COLO829 (cell line): ENCODE measurements around the gene RNGTT.
"Not testable (repeated sequence)": the region's sequence is repeated elsewhere in the genome, so short reads cannot be mapped to it uniquely, and the experiment has no call there.

Experiments
- DNase-seq: peaks from one replicate; pipeline ENCODE4 v3.0.0; 2012; ENCODE audit warnings: low spot score

RNGTT gene

DNA sequence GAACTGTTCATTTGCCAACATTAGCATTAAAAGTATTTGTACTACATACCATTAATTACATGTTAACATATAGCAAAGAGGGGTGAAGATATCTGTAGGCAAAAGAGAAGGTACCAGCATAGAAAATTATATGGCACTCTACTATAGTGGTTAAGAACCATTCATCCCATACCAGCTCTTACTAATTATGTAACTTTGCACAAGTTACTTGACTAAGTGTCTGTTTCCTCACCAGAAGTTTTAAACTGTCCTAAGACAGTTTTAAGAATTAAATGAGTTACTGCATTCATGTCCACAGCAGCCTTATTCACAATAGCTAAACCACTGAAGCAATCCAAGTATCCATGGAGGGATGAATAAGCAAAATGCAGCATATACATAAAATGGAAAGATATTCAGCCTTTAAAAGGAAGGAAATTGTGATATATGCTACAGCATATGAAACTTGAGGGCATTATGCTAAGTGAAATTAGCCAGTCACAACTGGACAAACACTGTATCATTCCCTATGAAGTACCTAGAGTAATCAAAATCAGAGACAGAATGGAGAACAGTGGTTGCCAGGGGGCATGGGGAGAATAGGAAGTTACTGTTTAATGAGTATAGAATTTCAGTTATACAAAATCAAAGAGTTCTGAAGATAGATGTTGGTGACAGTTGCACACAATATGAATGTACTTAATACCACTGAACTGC, 98.9 kb downstream of the RNGTT start:
- DNase-seq: no peak

DNA sequence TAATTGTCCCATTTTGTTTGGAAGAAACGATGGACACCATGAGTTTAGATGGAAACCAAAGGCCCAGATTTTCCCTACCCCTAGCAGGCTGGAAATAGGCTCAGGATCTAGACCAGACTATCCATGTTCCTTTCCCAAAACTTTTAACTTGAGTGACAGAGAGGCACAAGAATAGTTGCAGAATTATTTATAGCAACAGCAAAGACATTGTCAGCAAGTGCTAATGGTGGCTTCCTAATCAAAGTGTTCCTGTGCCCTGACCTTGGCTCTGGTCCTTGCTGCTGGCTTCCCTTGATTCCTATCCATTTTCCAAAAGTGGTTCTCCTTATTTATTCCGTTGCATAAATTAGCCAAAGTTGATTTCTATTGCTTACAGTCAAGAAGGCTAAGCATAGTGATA, 103.1 kb downstream of the RNGTT start:
- DNase-seq: no peak

DNA sequence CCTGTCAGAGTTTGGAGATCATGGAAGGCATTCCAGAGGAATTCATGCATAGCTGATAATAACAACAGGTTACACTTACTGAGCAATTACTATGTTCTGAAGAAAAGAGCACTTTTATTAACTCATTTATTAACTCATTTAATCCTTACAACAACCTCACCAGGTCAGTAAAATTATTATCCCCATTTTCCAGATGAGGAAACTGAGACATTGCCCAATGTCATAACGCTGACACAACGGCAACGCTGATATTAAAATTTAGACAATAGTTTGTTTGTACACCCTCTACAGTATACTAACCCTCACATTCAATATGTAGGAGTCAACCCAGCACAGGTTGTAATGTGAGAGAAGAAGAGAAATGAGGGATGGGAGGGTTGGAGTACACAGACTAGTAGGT, 105.0 kb downstream of the RNGTT start:
- no peak for DNase-seq

DNA sequence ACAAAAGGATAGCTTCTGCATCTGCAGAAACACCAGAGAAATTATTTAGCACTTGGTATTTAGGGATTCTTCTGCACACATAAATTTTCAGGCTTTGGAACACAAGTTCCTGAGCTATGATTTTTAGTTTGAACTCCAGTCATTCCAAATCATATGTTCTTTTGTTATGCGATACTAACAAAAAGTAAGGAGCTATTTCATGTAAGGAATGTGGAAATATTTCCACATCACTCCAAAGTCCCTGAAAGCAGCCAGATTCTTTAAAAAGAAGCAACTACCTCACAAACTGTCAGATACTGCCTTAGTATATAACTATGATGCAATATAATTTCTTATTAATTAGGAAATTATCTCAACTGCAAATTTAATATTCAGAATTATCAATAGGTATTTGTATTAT, 106.9 kb downstream of the RNGTT start:
- no peak for DNase-seq

DNA sequence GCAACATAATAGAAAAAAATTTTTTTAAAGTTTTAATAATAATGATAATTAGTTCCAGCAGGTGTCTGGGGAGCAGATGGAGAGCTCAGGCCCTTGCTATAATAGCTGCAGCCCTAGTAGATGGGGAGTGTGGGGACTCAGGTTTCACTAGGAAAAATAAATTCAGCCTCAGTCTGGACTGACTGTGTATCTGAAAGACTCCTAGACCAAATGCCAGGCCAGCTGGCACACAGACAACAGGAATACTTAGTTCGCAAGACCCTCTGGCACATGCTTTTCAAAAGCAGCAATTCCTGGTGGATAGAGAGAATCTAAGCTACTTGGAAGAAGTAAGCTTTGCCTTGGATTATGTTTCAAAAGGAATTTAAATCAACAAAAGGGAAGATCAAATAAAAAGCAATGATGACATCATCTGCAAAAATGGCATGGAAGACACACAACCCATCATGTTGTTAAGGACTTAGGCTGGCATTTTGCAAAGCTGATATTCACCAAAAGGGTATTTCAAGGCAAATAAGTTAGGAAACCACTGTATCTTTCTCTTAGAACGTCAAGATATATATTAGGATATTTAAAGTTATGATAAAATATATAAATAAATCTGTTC, 107.8 kb downstream of the RNGTT start:
- DNase-seq: no peak

DNA sequence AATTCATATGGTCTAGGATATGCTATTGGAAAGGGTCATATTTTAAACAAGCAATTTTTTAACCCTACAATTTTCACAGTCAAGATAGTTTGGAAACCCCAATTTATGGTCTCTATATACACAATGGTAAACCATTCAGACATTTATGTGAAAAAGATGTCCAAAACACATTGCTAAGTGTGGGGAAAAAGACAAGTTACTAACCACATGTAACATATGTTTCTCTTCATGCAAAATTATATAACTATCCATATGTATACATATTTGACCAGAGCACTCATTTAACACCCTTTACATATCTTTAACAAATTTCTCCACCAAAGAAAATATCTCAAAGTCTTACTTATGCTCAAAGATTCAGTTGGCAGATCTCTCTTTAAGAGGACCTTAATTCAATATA, 110.6 kb downstream of the RNGTT start:
- DNase-seq: no peak

DNA sequence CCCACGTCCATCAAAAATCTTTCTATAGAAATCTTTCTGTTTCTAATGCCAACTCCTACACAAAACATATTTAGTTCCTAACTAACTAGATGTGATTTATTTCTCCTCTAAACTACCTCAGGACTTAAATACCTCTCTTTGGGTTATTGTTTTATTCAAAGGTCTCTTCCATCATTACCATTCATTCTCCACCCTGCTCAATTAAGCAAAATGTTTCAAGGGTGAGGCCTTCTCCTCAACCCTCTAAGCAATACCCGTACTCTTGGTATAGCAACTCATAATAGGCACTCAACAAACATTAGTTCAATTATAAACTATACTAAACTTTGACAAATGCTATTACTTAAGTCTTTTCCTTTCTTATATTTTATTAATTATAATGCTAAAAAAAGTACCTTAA, 111.4 kb downstream of the RNGTT start:
- no peak for DNase-seq

DNA sequence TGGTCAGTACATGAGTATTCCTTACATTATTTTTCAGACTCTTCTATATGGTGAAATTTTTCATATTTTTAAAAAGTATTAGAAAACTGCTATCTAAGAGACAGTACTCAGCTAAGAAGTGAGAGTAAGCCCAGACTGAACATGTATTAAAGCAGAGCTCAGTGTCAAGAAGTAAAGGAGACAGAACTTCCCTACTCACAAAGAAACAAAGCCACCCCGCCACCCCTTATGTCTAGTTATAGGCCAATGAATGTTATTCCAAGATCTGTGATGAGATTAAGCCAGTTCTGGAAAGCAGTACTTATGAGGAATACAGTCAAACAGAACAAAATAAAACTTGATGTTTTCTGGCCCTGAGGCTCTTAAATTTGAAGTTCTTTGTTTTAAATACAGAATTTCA, 114.5 kb downstream of the RNGTT start:
- no peak for DNase-seq

DNA sequence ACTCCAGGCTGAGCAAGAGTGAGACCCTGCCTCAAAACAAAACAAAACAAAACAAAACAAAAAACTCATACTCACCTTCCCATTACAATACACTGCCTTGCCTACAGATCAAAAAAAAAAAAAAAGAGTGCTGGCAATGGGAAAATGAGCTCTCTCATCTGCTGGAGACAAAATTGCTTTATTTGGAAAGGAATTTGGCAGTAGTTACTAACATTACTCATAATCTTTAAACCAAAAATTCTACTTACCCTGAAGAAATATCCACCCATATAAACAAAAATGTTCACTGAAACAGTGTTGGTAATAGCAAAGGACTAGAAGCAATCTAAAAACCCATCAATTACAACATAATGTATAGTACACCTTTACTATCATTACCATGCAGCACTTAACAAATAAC, 120.4 kb downstream of the RNGTT start:
- no peak for DNase-seq

DNA sequence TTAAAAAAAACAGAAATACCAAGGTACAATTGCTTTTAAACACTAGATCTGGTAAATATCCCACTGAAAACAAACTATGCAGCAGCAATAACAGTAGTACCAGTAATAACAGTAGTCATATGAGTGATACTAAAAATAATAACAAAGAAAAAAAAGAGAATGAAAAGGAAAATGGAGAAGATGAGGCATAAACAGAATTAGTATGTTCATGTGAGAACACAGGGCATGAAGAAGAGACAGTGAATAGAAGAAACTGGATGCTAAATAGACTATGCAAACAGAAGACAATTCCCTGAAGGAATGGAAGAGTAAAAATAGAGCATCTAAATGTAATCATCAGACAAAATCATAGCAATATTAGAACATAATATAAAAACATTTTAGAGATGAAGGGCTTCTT, 121.1 kb downstream of the RNGTT start:
- DNase-seq: no peak

DNA sequence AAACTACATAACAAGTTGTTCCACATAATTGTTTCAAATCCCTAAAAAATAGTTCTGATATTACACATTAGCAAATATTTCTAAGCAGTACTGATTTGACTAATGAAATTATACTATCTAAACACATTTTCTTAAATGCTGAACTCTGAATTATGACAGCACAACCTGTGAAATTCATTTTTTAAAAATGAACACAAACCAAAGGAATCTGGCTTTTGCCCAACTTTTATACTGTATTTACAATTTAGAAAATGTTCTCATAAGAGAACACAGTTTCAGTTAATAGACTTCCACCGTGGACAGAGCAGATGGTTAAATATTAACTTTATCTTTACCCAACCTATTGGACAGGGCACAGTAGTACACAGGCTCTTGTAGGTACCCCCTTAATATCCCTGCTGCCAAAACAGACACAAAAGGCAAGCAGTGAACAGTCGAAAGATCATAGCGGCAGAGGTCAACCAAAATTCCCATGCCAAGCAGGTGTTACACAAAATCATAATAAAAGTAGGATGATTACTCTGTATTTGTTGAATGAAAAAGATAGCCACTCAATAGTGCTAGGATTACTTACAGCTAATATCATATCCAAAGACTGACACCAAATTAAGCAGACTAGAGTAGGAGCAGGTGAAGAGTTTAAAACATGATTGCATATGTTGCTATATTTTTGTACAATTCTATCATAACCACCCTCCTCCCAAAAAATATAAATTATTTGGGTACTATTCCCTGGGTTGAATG, 122.5 kb downstream of the RNGTT start:
- no peak for DNase-seq

DNA sequence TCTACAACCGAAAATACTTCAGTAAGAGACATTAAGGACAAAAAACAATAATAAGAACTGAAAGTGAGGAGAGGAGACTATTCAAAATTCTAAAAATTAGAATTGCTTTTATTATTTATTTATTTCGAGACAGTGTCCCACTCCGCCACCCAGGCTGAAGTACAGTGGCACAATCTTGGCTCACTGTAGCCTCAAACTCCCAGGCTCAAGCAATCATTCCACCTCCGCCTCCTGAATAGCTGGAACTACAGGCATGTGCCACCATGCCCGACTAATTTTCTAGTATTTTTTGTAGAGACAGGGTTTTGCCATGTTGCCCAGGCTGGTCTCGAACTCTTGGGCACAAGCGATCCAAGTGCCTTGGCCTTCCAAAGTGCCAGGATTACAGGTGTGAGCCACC, 123.1 kb downstream of the RNGTT start:
- no peak for DNase-seq

DNA sequence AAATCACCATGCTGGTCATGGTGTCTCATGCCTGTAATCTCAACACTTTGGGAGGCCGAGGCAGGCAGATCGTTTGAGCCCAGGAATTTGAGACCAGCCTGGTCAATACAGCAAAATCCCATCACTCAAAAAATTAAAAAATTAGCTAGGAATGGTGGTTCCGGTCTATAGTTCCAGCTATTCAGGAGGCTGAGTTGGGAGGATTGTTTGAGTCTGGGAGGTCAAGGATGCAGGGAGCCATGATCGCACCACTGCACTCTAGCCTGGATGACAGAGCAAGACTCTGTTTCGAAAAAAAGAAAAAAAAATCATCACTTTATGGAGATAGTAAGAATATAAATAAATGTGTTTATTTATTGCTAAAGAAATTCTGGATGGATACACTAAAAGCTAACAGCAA, 124.1 kb downstream of the RNGTT start:
- DNase-seq: no peak

DNA sequence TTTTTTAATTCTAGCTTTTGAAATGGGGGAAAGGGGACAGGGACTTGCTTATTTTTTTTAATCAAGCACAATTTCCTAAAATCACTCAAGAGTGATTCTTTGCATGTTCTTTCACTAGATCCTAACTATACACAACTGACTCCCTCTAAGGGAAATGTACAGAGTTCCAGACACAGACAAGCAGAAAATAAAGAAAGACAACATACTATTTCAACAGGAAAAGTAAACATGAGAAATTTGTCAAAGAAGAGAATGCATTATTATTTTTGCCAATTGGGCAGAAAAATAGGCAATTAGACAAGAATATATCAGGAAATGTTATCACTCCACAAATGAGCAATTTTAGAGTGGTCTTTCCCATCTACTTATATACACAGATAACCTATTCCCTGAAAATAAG, 128.2 kb downstream of the RNGTT start:
- no peak for DNase-seq

DNA sequence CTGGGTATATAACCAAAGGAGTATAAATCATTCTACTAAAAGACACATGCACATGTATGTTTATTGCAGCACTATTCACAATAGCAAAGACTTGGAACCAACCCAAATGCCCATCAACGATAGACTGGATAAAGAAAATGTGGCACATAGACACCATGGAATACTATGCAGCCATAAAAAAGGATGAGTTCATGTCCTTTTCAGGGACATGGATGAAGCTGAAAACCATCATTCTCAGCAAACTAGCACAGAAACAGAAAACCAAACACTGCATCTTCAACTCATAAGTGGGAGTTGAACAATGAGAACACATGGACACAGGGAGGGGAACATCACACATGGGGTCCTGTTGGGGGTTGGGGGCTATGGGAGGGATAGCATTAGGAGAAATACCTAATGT, 130.3 kb downstream of the RNGTT start:
- DNase-seq: not testable (repeated sequence)

DNA sequence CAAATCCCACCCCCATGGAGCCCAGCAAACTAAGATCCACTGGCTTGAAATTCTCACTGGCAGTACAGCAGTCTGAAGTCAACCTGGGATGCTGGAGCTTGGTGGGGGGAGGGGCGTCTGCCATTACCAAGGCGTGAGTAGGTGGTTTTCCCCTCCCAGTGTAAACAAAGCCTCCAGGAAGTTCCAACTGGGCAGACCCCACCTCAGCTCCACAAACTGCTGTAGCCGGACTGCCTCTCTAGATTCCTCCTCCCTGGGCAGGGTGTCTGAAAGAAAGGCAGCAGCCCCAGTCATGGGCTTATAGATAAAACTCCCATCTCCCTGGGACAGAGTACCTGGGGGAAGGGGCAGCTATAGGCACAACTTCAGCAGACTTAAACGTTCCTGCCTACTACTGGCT, 135.8 kb downstream of the RNGTT start:
- DNase-seq: not testable (repeated sequence)

DNA sequence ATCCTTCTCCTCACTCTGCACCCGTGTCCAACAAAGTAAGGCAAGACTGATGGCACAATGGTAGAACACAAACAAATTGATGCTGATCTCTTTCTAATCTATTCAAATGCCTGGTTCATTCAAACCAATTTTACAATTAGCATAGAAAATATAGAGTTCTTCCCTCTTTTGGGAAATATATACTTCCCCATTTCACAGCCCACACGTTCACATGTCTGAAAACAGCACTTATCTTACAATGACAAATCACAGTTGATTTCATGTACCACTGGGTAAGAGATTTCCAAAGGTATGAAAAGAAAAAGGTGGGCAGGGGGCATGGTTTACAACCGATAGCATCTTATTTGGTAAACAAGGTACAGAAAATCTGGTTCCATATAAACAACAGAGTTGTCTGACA, 137.6 kb downstream of the RNGTT start:
- no peak for DNase-seq

DNA sequence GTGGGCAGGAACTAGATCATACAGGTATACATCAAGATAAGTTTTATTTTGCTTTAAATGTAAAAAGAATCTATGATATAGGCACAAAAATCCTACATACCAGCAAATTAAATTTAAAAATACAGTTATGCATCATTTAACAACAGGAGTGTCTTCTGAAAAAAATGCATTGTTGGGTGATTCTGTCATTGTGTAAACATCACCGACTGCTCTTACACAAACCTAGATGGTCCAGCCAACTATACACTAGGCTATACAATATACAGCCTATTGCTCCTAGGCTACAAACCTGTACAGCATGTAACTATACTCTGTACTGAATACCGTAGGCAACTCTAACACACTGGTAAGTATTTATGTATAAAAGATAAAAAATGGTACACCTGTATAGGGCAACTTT, 139.4 kb downstream of the RNGTT start:
- no peak for DNase-seq

DNA sequence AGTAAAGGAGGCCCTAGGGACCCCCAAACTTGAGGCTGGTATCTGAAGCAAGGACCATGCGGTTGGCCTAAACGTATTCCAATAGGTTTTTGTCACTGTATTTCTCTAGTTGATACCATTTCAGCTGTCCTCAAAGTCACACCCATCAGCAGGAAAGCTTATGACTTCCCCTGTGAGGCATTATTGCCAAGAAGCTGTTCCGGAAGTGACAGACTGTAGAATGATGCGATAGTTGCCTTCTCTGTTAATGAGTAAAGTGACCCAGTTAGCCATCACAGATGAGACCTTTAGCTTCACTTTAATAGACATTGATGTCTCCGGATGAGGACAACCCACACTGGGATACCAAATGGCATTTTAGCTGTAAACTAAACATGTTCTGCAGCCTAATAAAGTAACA, 147.9 kb downstream of the RNGTT start:
- no peak for DNase-seq

DNA sequence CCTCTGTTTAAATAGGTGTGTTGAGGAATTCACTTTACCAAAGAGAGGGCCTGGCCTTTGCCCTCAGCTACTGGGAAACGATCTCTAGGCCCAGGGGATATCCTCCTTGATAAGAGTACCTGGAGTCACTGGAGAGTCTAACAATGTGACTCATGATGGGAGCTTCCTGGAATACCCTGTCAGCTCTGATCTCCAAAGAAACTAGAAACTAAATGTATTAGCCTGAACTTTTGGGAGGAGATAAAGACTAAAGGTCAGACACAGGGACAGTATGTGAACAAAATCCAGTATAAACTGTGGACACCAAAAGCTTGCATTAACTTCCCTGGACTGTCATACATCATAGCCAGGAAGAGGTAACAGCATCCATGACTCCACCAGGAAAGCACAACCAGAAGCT, 148.5 kb downstream of the RNGTT start:
- no peak for DNase-seq

DNA sequence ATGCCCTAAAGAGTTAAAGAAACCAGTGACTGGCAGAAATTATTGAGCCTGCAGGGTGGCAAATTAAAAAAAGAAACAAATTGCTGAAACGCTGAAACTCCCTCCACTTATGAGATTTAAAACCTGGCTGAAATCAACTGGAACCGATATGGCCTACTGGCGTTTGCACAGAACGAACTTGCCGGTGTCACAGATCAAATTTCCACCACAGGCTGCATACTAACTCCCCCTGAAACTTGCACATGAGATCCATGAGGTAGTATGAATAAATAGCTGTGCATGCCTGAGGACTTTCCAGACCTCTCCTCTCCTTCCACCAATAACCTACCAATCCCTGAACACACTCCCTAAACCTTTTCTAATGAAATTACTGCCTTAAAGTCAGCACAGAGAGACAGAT, 150.4 kb downstream of the RNGTT start:
- no peak for DNase-seq

DNA sequence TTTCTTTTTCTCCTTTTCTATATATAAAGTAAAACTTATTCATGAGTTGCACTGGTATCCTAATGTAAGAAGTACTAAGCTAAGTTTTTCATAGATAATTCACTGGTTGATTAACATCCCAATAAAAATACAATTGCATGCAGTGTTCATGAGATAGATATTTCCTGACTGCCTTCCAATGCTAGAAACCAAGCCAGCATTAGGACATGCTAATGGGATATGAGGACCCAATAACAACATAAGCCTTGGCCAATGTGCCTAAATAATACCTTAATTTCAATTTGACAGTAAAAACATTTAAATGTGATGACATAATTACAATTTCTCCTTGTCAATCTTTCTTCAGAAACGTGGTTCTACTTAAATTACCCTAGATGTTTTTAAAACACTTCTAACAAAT, 152.7 kb downstream of the RNGTT start:
- DNase-seq: no peak

DNA sequence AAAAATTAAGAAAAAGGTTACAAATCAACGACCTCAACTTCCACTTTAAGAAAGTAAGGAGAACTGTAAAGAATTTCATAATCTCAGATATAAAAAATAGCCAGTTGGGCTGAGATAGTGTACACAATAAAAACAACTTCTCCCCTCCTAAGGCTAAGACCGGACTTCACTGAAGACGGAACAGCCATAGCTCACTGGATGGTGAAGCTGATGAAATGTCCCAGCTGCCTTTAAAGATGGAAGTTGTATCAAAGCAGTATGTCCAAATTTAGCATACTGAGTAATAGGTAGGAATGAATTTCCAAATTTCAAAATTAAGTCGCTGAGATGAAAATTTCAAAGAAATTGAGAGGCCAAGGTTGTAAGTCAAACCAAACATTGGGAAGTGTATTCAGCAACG, 153.3 kb downstream of the RNGTT start:
- no peak for DNase-seq

DNA sequence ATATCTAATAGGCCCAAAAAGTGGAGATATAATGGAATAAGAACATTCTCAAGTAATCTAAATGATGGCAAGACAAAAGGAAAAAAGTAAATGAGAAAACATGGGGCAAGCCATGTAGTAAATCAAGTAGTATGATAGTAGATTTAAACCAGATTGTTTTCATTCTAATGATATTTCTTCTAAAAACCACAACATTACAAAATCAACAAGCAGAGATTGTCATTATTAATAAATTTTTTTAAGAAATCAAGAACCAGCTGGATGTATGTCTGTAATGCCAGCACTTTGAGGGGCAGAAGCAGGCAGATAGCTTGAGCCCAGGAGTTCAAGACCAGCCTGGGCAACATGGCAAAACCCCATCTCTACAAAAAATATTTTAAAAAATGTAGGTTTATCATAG, 155.0 kb downstream of the RNGTT start:
- no peak for DNase-seq
